GM10266 (cell line): ENCODE results near the gene TARS2.

Source experiments
- DNase-seq: peaks from one replicate; pipeline ENCODE4 v3.0.0; 2012; ENCODE audit errors: extremely low spot score
- CTCF ChIP-seq: IDR thresholded peaks from 2 replicates; pipeline ENCODE4 v1.5.1; 2012; ENCODE audit warnings: mild to moderate bottlenecking, low read depth; ENCODE audit not compliant: control insufficient read depth, insufficient read depth; ENCODE audit errors: missing control alignments

TARS2 gene

GRCh38 chr1:150552128-150552910 lies 65.1 kb downstream of the TARS2 start:
- DNase-seq, result no peak
- TF ChIP-seq CTCF, result no peak

- no peak for TF ChIP-seq CTCF
- DNase-seq, result no peak
Measured at GRCh38 chr1:150552911-150553289, 65.7 kb downstream of the TARS2 start.

GRCh38 chr1:150553392-150554085 lies 66.3 kb downstream of the TARS2 start:
- no peak for DNase-seq
- TF ChIP-seq CTCF, result no peak

GRCh38 chr1:150554086-150554452 lies 66.8 kb downstream of the TARS2 start:
- no peak for DNase-seq
- TF ChIP-seq CTCF, result no peak

- no peak for DNase-seq
- TF ChIP-seq CTCF, result no peak
Measured at GRCh38 chr1:150555198-150555970, 68.2 kb downstream of the TARS2 start.

- TF ChIP-seq CTCF, result no peak
- DNase-seq, result no peak
Measured at GRCh38 chr1:150555971-150556865, 69.0 kb downstream of the TARS2 start.
